ENCODE measurements around the gene PPM1B.

- TF ChIP-seq SUZ12 (IDR thresholded peaks at IDR 0.05; ENCODE audit: low read length) (no peak), HDAC6 (IDR thresholded peaks at IDR 0.05; ENCODE audit: low read depth, low read length) (no peak), CTCF (IDR thresholded peaks at IDR 0.05; ENCODE audit: control extremely low read depth in 1 of 3, insufficient read depth in 1 of 3, low read depth in 1 of 3, low read length in 3 of 3) (no peak), EZH2 (IDR thresholded peaks at IDR 0.05; ENCODE audit: low read depth, low read length, severe bottlenecking) (no peak), NANOG (IDR thresholded peaks at IDR 0.05; ENCODE audit: insufficient read depth, low read depth, low read length, poor library complexity, severe bottlenecking) (no peak), HDAC2 (IDR thresholded peaks at IDR 0.05; ENCODE audit: borderline replicate concordance in 1 of 2, low read depth in 2 of 2, low read length in 2 of 2) (no peak)
- TF ChIP-seq, protein P1, sequence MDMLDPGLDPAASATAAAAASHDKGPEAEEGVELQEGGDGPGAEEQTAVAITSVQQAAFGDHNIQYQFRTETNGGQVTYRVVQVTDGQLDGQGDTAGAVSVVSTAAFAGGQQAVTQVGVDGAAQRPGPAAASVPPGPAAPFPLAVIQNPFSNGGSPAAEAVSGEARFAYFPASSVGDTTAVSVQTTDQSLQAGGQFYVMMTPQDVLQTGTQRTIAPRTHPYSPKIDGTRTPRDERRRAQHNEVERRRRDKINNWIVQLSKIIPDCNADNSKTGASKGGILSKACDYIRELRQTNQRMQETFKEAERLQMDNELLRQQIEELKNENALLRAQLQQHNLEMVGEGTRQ (IDR thresholded peaks at IDR 0.05; ENCODE audit: low read length): no peak
Measured at GRCh38 chr2:44246840-44247369, 78.2 kb downstream of the PPM1B start.
